HG03558 (cell line): ENCODE measurements around the gene PPFIA2.

Experiments
- ATAC-seq: cut with Tn5 transposase; IDR thresholded peaks from one replicate; pipeline ENCODE4 v1.9.1; 2021; ENCODE audit warnings: moderate number of reproducible peaks; ENCODE audit not compliant: unreplicated experiment; ENCODE audit errors: extremely low read depth

Gene PPFIA2

GRCh38 chr12:81296556-81297305 lies 462.4 kb downstream of the PPFIA2 start:
- no peak for ATAC-seq

GRCh38 chr12:81295251-81295650 lies 463.9 kb downstream of the PPFIA2 start:
- no peak for ATAC-seq

GRCh38 chr12:81294325-81295190 lies 464.6 kb downstream of the PPFIA2 start:
- ATAC-seq: no peak

GRCh38 chr12:81288651-81289050 lies 470.5 kb downstream of the PPFIA2 start:
- ATAC-seq: no peak

GRCh38 chr12:81284137-81284536 lies 475.0 kb downstream of the PPFIA2 start:
- no peak for ATAC-seq

- ATAC-seq: no peak
These were observed 484.3 kb downstream of the PPFIA2 start for GRCh38 chr12:81274637-81275529.

- no peak for ATAC-seq
These were observed 488.8 kb downstream of the PPFIA2 start for GRCh38 chr12:81270385-81270784.

- no peak for ATAC-seq
These were observed 496.1 kb downstream of the PPFIA2 start for GRCh38 chr12:81263072-81263471.

- no peak for ATAC-seq
These were observed 497.5 kb downstream of the PPFIA2 start for GRCh38 chr12:81261508-81262207.

GRCh38 chr12:81259360-81259759 lies 499.8 kb downstream of the PPFIA2 start:
- no peak for ATAC-seq

GRCh38 chr12:81257947-81258551 lies 501.1 kb downstream of the PPFIA2 start:
- ATAC-seq: no peak

- no peak for ATAC-seq
These were observed 503.2 kb downstream of the PPFIA2 start for GRCh38 chr12:81255947-81256346.

GRCh38 chr12:81255456-81255855 lies 503.7 kb downstream of the PPFIA2 start:
- ATAC-seq: no peak

GRCh38 chr12:81253360-81253759 lies 505.8 kb downstream of the PPFIA2 start:
- ATAC-seq: no peak

GRCh38 chr12:81252228-81252627 lies 506.9 kb downstream of the PPFIA2 start:
- no peak for ATAC-seq

- ATAC-seq: no peak
These were observed 509.2 kb downstream of the PPFIA2 start for GRCh38 chr12:81249976-81250375.

- no peak for ATAC-seq
These were observed 513.1 kb downstream of the PPFIA2 start for GRCh38 chr12:81245907-81246570.

GRCh38 chr12:81245458-81245857 lies 513.7 kb downstream of the PPFIA2 start:
- ATAC-seq: no peak
